H1 (cell line): Measurements from ENCODE around the gene MYO5B. TPM values are rescaled to one million over a fixed set of nuclear protein-coding genes. Genes with fewer than 3 reads are reported as not detected.

Experiments
- ATF2 ChIP-seq: IDR thresholded peaks from 2 replicates; pipeline ENCODE4 v1.6.1; 2012; ENCODE audit warnings: low read length, inconsistent platforms
- NANOG ChIP-seq: IDR thresholded peaks from 2 replicates; pipeline ENCODE4 v1.6.1; 2011; ENCODE audit warnings: low read length, low read depth, mild to moderate bottlenecking, inconsistent platforms; ENCODE audit not compliant: insufficient read depth, poor library complexity, severe bottlenecking
- SP1 ChIP-seq: IDR thresholded peaks from 2 replicates; pipeline ENCODE4 v1.6.1; 2011; ENCODE audit warnings: low read depth, low read length
- polyA plus RNA-seq, 7 experiments: library from polyadenylated mRNA; depleted of rRNA in 3 of 7; stranded (reverse) in 5 of 7; unstranded in 2 of 7; fragments of >200 nt in 5 of 7; fragments of 200-250 nt in 2 of 7; gene quantifications; 1 replicate in 5 of 7; 2 replicates in 1 of 7; 4 replicates in 1 of 7; pipeline versions ENCODE4 v1.2.1 to v1.2.3, GENCODE V29; 2011 to 2013; ENCODE audit warnings: missing spikeins in 2 of 7, mixed read lengths in 2 of 7
- total RNA-seq: library from RNA; stranded (reverse); fragmentation: NEBNext Ultra II Directional; extraction: Animal tissue kit (Norgen Biotek cat#: 25700); gene quantifications from 2 replicates; pipeline ENCODE4 v1.2.1, GENCODE V29; 2021

Gene MYO5B
- total and polyA plus RNA-seq, 2 of the 8 experiments (the other 6 are each of a cell fraction or from before 2014, with no cell fraction given), result 6.4 to 7.7 TPM

- TF ChIP-seq ATF2, result no peak
- TF ChIP-seq SP1, result no peak
- TF ChIP-seq NANOG, result no peak
These were observed 224.6 kb downstream of the MYO5B start (continued) for GRCh38 chr18:49970319-49970718.
